ENCODE data around the gene AGAP2.

DNA sequence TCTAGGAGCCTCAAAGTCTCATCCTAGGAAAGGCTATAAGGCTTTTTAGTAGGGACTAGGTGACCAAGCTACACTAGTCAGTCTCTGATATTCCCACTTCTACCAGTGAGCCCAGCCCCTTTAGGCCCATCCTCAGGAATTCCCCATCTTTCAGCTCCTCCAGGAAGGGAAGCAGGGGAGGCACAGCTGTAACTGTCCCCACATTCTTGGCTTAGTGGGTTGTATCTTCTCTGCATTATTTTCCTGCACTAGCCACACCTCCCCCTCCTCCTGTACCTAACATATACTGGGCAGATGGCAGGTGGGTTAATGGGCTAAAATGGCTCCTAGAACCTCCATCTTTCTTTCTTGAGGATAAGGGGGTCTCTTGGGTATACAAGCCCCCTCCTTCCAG, 28.8 kb upstream of the AGAP2 start:
- no peak for TF ChIP-seq EZH2phosphoT487 (conservative IDR thresholded peaks at IDR 0.05; ENCODE audit: low read length)
- TF ChIP-seq, protein P1, sequence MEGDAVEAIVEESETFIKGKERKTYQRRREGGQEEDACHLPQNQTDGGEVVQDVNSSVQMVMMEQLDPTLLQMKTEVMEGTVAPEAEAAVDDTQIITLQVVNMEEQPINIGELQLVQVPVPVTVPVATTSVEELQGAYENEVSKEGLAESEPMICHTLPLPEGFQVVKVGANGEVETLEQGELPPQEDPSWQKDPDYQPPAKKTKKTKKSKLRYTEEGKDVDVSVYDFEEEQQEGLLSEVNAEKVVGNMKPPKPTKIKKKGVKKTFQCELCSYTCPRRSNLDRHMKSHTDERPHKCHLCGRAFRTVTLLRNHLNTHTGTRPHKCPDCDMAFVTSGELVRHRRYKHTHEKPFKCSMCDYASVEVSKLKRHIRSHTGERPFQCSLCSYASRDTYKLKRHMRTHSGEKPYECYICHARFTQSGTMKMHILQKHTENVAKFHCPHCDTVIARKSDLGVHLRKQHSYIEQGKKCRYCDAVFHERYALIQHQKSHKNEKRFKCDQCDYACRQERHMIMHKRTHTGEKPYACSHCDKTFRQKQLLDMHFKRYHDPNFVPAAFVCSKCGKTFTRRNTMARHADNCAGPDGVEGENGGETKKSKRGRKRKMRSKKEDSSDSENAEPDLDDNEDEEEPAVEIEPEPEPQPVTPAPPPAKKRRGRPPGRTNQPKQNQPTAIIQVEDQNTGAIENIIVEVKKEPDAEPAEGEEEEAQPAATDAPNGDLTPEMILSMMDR (IDR thresholded peaks at IDR 0.05; ENCODE audit: insufficient read depth, low read length, poor library complexity, severe bottlenecking) = no peak

All from SU-DHL-6 (cell line).